ENCODE data around the gene TANGO6. TPM values are rescaled to one million over a fixed set of nuclear protein-coding genes. Genes with fewer than 3 reads are reported as not detected.

TANGO6 gene
- total RNA-seq, 1 experiment from 2014 or later, result 18.0 TPM

DNA sequence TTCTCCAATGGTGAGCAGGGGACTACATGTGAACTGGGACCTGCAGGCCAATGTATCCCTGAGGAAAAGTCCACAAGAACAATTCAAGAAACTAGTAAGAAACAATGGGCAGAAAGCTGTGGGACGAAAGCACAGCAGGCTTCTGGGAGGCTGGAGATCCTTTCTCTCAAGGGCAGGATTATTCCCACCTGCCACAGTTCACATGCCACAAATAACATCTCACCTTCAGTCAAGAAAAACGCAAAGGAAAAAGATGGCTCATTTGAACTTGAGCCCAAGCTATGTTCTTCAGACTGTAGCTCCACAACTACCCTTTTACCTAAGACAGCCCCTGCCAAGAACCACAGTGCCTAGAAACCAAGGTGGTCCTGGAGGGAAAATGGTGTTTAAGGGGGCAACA is 275.1 kb downstream of the TANGO6 start:
- CTCF ChIA-PET, result interaction anchor here (1.6 kb wide), 1 partner anchor 10 kb away, joined by 3 read pairs; no protein-coding TSS in a partner anchor
- intact Hi-C loops (cut with micrococcal nuclease; ENCODE audit: unreplicated experiment), result no loop called here
- no peaks in the 10 kb centered on the region for H3K4me1 ChIP-seq (ENCODE audit: insufficient read depth, low read length, poor library complexity, severe bottlenecking)
- no peaks in the 10 kb centered on the region for H3K27me3 ChIP-seq (replicated peaks; ENCODE audit: insufficient read depth, low read depth, low read length, poor library complexity)
- POLR2A ChIA-PET (ENCODE audit: low non-redundant PET), result no interaction called here
- peaks cover 48% of the 10 kb centered on the region for H3K36me3 ChIP-seq (ENCODE audit: insufficient read depth, low read length, poor library complexity, severe bottlenecking)
- BruUV-seq (replicated peaks), result no TSS peak
- no peaks in the 10 kb centered on the region for H3K9me3 ChIP-seq (ENCODE audit: low read depth, low read length, poor library complexity, severe bottlenecking)
- DNase-seq (ENCODE audit: low spot score), result no peak
- no peak for TF ChIP-seq EZH2 (IDR thresholded peaks at IDR 0.05; ENCODE audit: borderline replicate concordance, low read depth, low read length, poor library complexity, severe bottlenecking)
- TF ChIP-seq, protein P1, sequence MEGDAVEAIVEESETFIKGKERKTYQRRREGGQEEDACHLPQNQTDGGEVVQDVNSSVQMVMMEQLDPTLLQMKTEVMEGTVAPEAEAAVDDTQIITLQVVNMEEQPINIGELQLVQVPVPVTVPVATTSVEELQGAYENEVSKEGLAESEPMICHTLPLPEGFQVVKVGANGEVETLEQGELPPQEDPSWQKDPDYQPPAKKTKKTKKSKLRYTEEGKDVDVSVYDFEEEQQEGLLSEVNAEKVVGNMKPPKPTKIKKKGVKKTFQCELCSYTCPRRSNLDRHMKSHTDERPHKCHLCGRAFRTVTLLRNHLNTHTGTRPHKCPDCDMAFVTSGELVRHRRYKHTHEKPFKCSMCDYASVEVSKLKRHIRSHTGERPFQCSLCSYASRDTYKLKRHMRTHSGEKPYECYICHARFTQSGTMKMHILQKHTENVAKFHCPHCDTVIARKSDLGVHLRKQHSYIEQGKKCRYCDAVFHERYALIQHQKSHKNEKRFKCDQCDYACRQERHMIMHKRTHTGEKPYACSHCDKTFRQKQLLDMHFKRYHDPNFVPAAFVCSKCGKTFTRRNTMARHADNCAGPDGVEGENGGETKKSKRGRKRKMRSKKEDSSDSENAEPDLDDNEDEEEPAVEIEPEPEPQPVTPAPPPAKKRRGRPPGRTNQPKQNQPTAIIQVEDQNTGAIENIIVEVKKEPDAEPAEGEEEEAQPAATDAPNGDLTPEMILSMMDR (conservative IDR thresholded peaks at IDR 0.05; ENCODE audit: low read depth, low read length), result no peak
- no peak overlapping the region for H3K4me3 ChIP-seq (ENCODE audit: low read depth, low read length, poor library complexity, severe bottlenecking)
- H3K27ac ChIP-seq (ENCODE audit: low read depth, low read length, poor library complexity, severe bottlenecking), result no peak overlapping the region

DNA sequence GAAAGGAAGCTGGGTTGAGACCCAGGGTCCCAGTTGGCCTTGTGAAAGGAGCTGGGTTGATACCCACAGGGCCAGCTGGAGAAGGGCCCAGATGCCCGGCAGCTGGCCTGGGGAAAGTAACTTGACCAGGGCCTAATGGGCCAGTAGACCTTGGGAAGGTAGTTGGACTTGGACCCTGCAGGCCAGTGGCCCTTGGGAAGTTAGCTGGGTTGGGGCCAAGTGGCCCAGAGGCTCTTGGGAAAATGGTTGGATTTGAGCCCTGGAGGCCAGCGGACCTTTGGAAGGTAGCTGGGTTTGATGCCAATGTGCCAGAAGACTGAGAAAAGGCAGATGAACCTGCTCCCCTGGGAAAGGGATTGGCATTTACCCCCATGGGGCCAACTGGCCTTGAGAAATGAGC is 275.7 kb downstream of the TANGO6 start:
- no TSS peak for BruUV-seq (replicated peaks)
- no peak for DNase-seq (ENCODE audit: low spot score)
- Histone ChIP-seq H3K36me3 (ENCODE audit: insufficient read depth, low read length, poor library complexity, severe bottlenecking) (peaks cover 48% of the 10 kb centered on the region), H3K9me3 (ENCODE audit: low read depth, low read length, poor library complexity, severe bottlenecking) (no peaks in the 10 kb centered on the region), H3K27me3 (replicated peaks; ENCODE audit: insufficient read depth, low read depth, low read length, poor library complexity) (no peaks in the 10 kb centered on the region), H3K27ac (ENCODE audit: low read depth, low read length, poor library complexity, severe bottlenecking) (no peak overlapping the region), H3K4me3 (ENCODE audit: low read depth, low read length, poor library complexity, severe bottlenecking) (no peak overlapping the region), H3K4me1 (ENCODE audit: insufficient read depth, low read length, poor library complexity, severe bottlenecking) (no peaks in the 10 kb centered on the region)
- POLR2A ChIA-PET (ENCODE audit: low non-redundant PET), result no interaction called here
- TF ChIP-seq, protein P1 (conservative IDR thresholded peaks at IDR 0.05; ENCODE audit: low read depth, low read length), result no peak
- no peak for TF ChIP-seq EZH2 (IDR thresholded peaks at IDR 0.05; ENCODE audit: borderline replicate concordance, low read depth, low read length, poor library complexity, severe bottlenecking)
- CTCF ChIA-PET, result interaction anchor here (1.6 kb wide), 1 partner anchor 10 kb away, joined by 3 read pairs; no protein-coding TSS in a partner anchor
- intact Hi-C loops (cut with micrococcal nuclease; ENCODE audit: unreplicated experiment), result no loop called here

DNA sequence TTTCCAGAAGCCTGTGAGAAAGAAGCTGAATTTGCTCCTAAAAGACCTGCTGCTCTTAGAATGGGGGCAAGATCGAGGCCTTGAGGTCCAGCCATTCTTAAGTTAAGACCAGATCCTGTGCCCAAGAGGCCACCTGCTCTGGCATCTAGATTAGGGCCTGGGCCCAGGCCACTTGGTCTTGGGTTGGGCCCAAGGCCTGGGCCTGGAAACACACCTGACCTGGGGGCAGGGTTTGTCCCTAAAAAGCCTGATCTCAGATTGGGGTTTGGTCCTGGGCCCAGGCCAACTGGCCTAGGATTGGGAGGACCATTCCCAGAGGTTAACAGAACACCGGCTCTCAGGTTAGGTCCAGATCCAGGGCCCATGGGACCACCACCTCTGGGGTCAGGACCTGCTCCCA is 276.2 kb downstream of the TANGO6 start:
- Histone ChIP-seq H3K9me3 (ENCODE audit: low read depth, low read length, poor library complexity, severe bottlenecking) (no peaks in the 10 kb centered on the region), H3K36me3 (ENCODE audit: insufficient read depth, low read length, poor library complexity, severe bottlenecking) (peaks cover 48% of the 10 kb centered on the region), H3K27ac (ENCODE audit: low read depth, low read length, poor library complexity, severe bottlenecking) (no peak overlapping the region), H3K4me3 (ENCODE audit: low read depth, low read length, poor library complexity, severe bottlenecking) (no peak overlapping the region), H3K27me3 (replicated peaks; ENCODE audit: insufficient read depth, low read depth, low read length, poor library complexity) (no peaks in the 10 kb centered on the region), H3K4me1 (ENCODE audit: insufficient read depth, low read length, poor library complexity, severe bottlenecking) (no peaks in the 10 kb centered on the region)
- intact Hi-C loops (cut with micrococcal nuclease; ENCODE audit: unreplicated experiment), result no loop called here
- TF ChIP-seq EZH2 (IDR thresholded peaks at IDR 0.05; ENCODE audit: borderline replicate concordance, low read depth, low read length, poor library complexity, severe bottlenecking), result no peak
- TF ChIP-seq, protein P1 (conservative IDR thresholded peaks at IDR 0.05; ENCODE audit: low read depth, low read length), result no peak
- ChIA-PET CTCF (interaction anchor here (1.6 kb wide), 1 partner anchor 11 kb away, joined by 3 read pairs; no protein-coding TSS in a partner anchor), POLR2A (ENCODE audit: low non-redundant PET) (no interaction called here)
- no TSS peak for BruUV-seq (replicated peaks)
- DNase-seq (ENCODE audit: low spot score), result no peak
